ENCODE measurements around the gene ADGRB3.

ADGRB3 gene

GRCh38 chr6:68634726-68635411 lies at the start of gene ADGRB3:
Gene ADGRB3 (plus strand): TSS chr6:68635282. CDS start chr6:68638676, 3,394 bp downstream.
- ATAC-seq: peak; percentile 50 to 53

DNA sequence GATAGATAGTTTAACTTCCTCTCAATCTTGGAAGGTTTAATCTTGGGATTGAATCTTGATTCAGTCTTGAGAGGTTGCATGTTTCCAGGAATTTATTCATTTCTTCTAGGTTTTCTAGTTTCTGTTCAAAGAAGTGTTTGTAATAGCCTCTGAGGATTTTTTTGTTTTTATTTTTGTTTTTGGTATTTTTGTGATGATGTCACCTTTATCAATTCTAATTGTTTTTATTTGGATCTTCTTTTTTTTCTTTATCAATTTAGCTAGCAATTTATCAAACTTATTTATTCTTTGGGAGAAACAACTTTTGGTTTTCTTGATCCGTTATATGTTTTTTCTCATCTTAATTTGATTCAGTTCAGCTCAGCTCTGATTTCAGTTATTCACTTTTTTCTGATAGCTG lies 41.5 kb upstream of the ADGRB3 start:
- no peak for ATAC-seq

DNA sequence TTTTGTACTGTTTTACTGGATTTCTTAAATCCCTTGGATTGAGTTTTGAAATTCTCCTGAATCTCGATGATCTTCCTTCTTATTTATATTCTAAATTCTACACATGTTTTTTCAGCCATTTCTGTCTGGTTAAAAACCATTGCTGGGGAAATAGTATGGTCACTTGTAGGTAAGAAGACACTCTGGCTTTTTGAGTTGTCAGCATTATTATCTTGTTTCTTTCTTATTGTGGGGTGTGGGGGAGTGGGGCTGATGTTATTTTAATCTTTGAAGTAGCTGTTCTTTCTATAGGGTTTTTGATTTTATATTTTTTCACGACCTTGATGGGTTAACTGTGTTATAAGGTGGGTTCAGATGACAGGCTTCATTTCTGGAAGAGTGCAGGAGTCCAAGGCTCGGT lies 37.4 kb upstream of the ADGRB3 start:
- no peak for ATAC-seq

DNA sequence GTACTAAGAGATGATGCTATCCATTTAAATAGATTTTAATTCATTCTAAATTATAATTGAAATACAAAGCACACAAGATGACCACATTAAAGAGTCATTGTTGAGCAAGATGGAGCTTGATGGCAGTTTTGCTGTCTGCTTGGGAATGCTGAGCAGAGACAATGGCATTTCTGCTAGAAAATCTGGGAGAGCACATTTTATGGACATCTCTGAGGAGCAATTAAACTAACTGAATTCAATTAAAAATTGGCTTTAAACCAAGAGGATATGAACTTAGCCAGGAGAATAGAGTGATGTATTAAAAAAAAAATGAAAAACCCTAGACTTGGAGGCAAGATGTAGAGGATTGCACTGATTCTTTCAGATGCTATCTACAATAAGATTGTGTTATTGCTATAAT lies 19.1 kb upstream of the ADGRB3 start:
- ATAC-seq: no peak

DNA sequence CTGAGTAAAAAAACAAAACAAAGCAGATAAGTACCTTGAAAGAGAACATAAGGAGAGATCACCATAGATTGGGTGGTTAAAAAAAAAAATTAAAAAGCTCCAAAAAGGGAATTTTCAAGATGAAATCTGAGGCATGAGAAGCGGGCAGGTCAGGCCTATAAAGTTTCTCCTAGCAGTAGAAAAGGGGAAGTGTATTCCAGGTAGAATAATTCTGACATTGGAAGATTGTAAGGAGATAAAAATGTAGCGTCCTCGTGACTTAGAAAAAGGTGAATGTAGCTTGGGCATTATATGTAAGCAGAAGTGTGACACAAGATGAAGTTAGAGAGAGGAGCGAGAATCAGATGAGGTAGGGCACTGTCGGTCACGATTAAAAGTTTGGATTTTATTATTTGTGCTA lies 9.1 kb upstream of the ADGRB3 start:
- no peak for ATAC-seq

- no peak for ATAC-seq
Observed at GRCh38 chr6:68628161-68628560, 6.9 kb upstream of the ADGRB3 start.

DNA sequence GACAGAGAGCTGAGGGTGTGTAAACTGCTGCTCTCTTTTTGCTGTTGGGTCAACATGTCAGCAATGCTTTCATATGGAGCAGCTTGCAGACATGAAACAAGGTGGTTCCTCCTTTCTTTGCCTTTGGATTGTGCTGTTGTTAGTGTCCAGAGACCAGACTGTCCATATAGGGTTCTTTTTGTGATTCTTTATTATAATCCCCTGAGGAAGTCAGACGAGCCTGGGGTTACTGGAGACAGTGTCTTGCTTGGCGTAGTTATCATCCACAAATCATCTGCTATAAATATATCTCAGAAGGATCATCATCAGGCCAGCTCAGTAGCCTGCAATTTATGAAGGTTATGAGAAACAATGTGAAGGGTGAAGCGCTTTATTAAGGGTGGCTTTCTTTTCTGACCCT lies 2.3 kb upstream of the ADGRB3 start:
- no peak for ATAC-seq

DNA sequence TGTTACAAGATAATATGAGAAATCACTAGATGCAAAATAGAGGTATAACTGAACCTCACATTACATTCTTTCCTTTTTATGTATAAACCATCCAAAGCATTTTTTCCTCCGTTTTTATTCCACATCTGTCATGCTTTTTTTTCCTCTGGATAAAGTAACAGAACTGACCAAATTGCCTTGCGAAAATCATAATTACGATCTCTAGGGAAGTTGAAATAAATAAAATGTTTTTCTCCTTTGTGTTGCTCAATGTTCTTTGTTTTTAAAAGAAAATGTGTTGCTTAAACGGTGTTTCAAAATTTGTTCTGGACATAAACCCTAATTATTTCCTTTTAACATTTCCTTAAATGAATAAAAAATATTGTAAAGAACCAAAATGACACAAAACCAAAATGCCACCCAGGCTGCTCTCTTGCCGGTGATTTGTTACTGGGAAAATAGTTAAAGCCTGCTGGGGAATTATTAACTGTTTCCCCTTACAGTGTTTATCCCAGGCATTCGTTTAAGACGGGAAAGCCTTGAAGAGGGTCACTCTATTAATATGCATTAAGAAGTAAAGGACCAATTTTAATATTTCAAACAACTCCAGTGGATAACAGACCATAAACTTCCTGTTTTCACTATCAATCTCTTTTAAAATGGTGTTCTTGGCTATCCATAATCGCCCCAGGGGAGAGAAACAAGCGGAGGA lies 1.7 kb upstream of the ADGRB3 start:
- ATAC-seq: no peak

DNA sequence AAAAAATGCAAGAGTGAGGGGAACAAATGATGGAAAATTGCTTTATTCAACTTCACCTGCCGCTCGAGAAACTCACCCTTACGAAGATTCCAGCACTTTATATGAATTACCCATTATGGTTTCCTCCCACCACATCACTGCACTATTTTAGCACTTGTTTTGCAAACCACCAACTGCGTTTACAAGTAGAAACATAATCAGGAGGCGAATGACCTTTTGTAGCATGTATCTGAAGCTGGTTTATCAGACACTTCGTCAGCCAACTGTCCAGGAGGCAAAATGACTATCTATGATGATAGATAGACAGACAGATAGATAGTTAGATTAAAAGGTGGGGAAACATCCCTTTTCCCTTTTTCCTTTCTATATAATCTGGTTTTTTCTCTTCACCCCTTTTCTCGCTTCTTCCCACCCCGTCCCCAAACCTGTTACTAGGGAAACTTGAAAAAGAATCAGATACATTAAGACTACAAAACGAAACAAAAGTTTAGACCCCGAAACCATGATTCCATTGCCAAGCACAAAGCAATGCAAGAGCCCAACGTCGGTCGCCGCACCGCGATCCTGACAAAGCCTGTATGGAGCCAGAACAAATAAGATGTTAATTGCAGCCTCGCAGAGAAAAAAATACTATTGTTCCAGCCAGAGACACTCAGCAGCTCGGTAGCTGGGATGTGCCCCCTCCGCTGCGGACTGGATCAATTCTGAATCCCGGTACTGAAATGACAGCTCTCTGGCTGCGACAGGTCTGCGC lies 933 bp upstream of the ADGRB3 start:
- ATAC-seq: peak in 1 of 2 donors; percentile 23

DNA sequence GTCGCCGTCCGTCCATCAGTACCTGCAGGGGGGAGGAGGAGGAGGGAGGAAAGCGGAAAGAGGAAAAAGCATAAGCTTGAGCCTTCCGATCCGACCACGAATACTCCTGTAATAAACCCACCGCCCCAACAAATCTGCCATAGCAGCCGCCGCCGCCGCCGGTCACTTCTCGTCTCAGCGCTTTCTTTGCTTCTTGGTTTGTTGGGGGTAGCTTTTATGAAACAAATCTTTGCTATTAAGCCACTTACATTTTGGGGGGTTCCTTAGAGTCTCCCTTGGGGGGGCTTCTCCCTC lies 277 bp downstream of the ADGRB3 start:
- ATAC-seq: no peak

- no peak for ATAC-seq
Observed at GRCh38 chr6:68635706-68636513, 828 bp downstream of the ADGRB3 start.

GRCh38 chr6:68636666-68637065 lies 1.6 kb downstream of the ADGRB3 start:
- ATAC-seq: no peak

- no peak for ATAC-seq
Observed at GRCh38 chr6:68637071-68637470, 2.0 kb downstream of the ADGRB3 start.

DNA sequence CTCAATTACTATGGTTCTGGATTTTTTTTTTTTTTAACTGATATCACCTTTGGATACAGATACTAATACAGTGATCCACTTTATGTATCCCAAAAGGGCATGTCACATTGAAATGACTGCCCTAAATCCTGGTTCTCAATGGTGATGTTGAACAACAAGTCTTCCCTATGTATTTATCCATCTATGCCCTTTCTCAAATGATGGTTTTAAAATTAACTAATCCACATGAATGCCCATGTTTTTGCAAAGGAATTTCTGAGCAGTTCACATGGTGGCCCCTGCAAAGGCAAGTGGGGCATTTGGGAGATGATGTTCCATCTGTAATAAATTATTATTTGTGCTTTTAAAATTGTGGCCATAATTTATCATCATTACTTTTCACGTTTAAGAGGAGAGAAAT lies 2.7 kb downstream of the ADGRB3 start:
- no peak for ATAC-seq

DNA sequence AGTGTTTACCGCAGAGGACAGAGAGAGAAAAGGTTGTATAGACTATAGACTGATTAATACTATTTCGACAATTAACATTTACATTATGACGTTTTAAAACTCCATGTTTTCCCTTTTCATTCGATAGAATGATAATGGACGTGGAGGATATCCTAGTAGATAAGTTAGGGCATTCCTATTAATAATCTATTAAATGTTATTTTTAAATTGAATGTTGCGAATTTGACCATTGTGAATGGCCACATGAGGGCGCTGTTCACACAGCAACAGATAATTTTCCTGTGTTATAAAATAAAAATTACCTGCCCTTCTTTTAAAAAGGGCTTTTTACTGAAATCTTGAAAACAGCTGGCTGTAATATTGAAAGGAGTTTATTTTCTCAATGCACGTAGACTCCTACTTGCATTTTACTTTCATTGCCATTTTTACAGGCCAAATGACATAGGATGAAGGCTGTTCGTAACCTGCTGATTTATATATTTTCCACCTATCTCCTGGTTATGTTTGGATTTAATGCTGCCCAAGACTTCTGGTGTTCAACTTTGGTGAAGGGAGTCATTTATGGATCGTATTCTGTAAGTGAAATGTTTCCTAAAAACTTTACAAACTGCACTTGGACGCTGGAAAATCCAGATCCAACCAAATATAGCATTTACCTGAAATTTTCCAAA lies 3.3 kb downstream of the ADGRB3 start:
- ATAC-seq: no peak

DNA sequence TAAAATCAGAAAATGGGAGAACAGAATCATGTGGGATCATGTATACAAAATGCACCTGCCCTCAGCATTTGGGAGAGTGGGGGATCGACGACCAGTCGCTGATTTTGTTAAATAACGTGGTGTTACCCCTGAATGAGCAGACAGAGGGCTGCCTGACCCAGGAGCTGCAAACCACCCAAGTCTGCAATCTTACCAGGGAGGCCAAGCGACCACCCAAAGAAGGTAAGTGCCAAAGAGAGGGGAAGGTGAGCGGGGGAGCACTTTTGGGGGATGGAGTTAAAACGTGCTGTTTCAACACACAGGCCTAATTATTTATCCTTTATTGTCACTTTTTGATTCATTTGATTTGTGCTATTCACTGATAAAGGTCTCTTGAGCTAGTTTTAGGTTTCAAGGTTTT lies 4.1 kb downstream of the ADGRB3 start:
- ATAC-seq: no peak

DNA sequence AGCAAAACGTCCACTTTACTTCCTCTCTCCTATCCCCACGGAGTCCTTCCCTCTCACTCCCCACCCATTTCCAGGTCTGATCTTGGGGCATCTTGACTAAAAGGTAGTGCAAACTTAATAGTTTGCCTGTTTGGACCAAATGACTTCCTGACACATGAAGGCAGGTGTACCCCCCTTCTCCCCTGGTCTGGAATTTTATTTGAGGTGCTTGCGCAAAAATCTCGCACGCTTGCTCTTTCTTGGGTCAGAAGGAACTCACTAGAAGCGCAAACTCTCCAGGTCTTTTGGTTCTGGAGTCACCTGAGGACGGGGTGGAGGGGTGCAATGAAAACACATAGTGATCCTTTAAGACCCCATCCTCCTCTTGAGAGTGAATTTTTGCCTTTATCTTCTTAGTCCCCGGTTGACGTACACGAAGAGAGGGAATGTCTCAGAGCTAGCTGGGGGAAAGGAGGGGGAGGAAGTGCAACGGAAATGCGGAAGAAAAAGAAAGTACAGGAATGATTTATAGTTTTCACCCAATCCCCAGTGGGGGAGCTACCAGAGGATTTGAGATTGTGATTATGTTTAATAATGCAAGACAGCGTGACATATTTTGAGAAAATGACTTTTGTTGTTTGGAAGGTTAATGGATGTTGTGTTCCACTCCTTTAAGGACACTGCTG lies 4.9 kb downstream of the ADGRB3 start:
- ATAC-seq: no peak

DNA sequence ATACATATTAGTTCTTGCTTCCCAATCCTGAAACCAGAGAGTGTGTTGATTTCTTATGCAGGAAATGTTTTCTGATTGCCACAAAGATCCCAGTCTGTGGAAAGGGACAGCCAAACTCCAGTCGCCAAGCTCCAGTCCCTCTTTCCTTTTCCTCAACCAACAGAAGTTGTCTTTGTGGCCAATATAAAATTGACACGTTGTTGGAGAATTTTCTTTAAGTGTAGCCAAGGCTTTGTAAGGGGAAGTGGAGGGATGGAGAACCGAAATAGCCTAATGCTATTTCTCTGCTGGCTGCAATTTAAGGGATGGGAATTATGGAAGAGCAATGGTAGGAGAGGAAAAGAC lies 5.4 kb downstream of the ADGRB3 start:
- no peak for ATAC-seq

- no peak for ATAC-seq
Observed at GRCh38 chr6:68641172-68641571, 6.1 kb downstream of the ADGRB3 start.

DNA sequence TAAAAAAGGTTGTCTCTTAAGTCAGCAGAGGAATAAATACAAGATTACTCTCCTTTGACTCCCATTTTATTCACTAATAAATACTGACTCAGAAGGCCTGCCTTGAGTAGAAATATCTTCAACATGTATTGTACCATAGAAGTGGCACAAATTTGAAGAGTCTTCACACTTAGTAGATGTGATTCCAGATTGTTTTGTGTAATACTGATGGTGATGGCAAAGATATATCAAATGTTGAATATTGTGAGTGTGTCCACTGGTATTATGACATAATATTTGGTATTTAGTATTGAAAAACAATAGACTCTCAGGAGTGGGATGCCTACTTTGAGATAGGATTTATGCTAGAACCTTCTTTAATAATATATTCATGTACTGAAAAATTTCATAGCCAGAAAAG lies 7.0 kb downstream of the ADGRB3 start:
- no peak for ATAC-seq

- ATAC-seq: no peak
Observed at GRCh38 chr6:68642977-68643376, 7.9 kb downstream of the ADGRB3 start.

DNA sequence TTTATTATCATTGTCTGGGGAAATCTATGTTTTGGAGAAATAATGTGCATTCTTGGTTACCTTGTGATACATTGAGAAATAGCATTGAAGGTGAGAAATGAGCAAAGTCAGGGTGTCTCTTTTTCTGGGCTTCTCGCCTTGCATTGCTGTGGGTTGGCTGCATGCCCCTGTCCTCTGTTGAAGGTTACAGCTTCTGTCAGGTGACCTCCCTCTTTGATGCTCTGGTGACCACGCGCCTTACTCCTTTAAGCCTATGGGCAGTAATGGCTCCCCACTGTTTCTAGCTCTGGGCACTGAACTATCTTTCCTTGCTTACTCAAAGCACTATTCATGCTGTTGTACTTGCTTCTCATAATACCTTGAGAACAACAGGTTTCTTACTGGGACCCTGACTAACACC lies 14.6 kb downstream of the ADGRB3 start:
- ATAC-seq: no peak
